Spleen (tissue), 11 donors: Measurements from ENCODE around the gene IQSEC1. TPM values are rescaled to one million over a fixed set of nuclear protein-coding genes. Genes with fewer than 3 reads are reported as not detected.
A peak's percentile ranks its signal among the peaks of the same experiment; 100 is the strongest.

ENCODE experiments used
- DNase-seq: peaks from one replicate; pipeline ENCODE4 v3.0.0-alpha.2; 2020
- H3K27ac ChIP-seq, 8 donors: fragments of 200-600 bp; sonication (generic) in 7 of 8; 1 replicate in 4 of 8; 2 replicates in 4 of 8; pipeline versions ENCODE4 v1.5.0 to v1.8.0; 2016 to 2021; ENCODE audit warnings: inconsistent platforms in 4 of 8, mild to moderate bottlenecking in 4 of 8, moderate library complexity in 1 of 8
- H3K27me3 ChIP-seq, 7 donors: fragments of 200-600 bp; sonication (generic) in 6 of 7; replicated peaks in 1 of 7; 1 replicate in 4 of 7; 2 replicates in 3 of 7; pipeline versions ENCODE4 v1.5.0 to v1.8.0; 2016 to 2021; ENCODE audit warnings: inconsistent platforms in 3 of 7, mild to moderate bottlenecking in 1 of 7
- H3K36me3 ChIP-seq, 6 donors: fragments of 200-600 bp; sonication (generic) in 5 of 6; 1 replicate in 4 of 6; 2 replicates in 2 of 6; pipeline versions ENCODE4 v1.5.0 to v1.8.0; 2016 to 2021; ENCODE audit warnings: inconsistent platforms in 2 of 6
- H3K4me1 ChIP-seq, 6 donors: fragments of 200-600 bp; sonication (generic) in 5 of 6; 1 replicate in 3 of 6; 2 replicates in 3 of 6; pipeline versions ENCODE4 v1.5.0 to v1.8.0; 2016 to 2021; ENCODE audit warnings: inconsistent platforms in 3 of 6
- H3K4me3 ChIP-seq, 8 donors: fragments of 200-600 bp; sonication (generic) in 7 of 8; 1 replicate in 4 of 8; 2 replicates in 4 of 8; pipeline versions ENCODE4 v1.5.0 to v1.8.0; 2016 to 2021; ENCODE audit warnings: inconsistent platforms in 4 of 8, mild to moderate bottlenecking in 4 of 8, moderate library complexity in 2 of 8
- H3K9me3 ChIP-seq, 8 donors: fragments of 200-600 bp; sonication (generic) in 7 of 8; 1 replicate in 4 of 8; 2 replicates in 4 of 8; pipeline versions ENCODE4 v1.5.0 to v1.8.0; 2016 to 2021; ENCODE audit warnings: inconsistent platforms in 4 of 8
- CTCF ChIP-seq, 11 experiments: fragments of 200-600 bp in 7 of 11; fragments of 450-650 bp in 4 of 11; sonication (generic) in 4 of 11; IDR thresholded peaks in 8 of 11; conservative IDR thresholded peaks in 3 of 11; 1 replicate in 7 of 11; 2 replicates in 4 of 11; pipeline versions ENCODE4 v1.4.0 to v1.8.0; 2016 to 2021; ENCODE audit warnings: antibody characterized with exemption in 11 of 11, inconsistent platforms in 4 of 11, mild to moderate bottlenecking in 1 of 11
- POLR2A ChIP-seq, 3 donors: fragments of 450-650 bp; IDR thresholded peaks; one replicate each; pipeline ENCODE4 v1.5.1; 2017; ENCODE audit warnings: antibody characterized with exemption in 3 of 3, mild to moderate bottlenecking in 1 of 3
- POLR2AphosphoS5 ChIP-seq, 3 donors: sonication (generic); formaldehyde crosslinking; IDR thresholded peaks; one replicate each; pipeline ENCODE4 v1.5.1; 2017; ENCODE audit warnings: antibody characterized with exemption in 3 of 3
- WGBS, 5 donors: extraction: QIAGEN DNeasy Blood & Tissue Kit in 3 of 5; methylation state at CpG; one replicate each; pipeline versions ENCODE4 v1.1.5 to v1.1.7; 2013 to 2018; 5-methylcytosine and 5-hydroxymethylcytosine counted together
- intact Hi-C: fragments of 100-400 bp; cut with DNase I; formaldehyde crosslinking; loops from one replicate; pipeline ENCODE4 v1.15.0; 2023; ENCODE audit warnings: low total_unique reads
- polyA plus RNA-seq, 3 donors: library from polyadenylated mRNA; stranded (reverse); fragments of 200-250 nt; gene quantifications; one replicate each; pipeline ENCODE4 v1.2.1, GENCODE V29; 2013
- total RNA-seq, 7 donors: library from RNA; depleted of rRNA in 3 of 7; stranded (reverse); fragments of >200 nt in 3 of 7; fragmentation: NEBNext Ultra II Directional in 4 of 7; extraction: Animal tissue kit (Norgen Biotek cat#: 25700) in 4 of 7; gene quantifications; one replicate each; pipeline versions ENCODE4 v1.1.0 to v1.2.1, GENCODE V29; 2016 to 2021
- donor health status: healthy with polysubstance abuse.
- donor health status: DM: no; HTN: no; CAD: no; lungs with moderate emphysema.
- donor health status: DM: no; HTN: no; CAD: no.
- donor health status: Bipolar disorder and iron deficiency.
- donor health status: healthy.
- donor health status: DM: no; HTN: no; CAD: no.
- donor health status: DM: yes; HTN: yes; CAD: no.

Gene IQSEC1
- total and polyA plus RNA-seq, 10 donors, result 23.0 to 170 (median 116) TPM

DNA sequence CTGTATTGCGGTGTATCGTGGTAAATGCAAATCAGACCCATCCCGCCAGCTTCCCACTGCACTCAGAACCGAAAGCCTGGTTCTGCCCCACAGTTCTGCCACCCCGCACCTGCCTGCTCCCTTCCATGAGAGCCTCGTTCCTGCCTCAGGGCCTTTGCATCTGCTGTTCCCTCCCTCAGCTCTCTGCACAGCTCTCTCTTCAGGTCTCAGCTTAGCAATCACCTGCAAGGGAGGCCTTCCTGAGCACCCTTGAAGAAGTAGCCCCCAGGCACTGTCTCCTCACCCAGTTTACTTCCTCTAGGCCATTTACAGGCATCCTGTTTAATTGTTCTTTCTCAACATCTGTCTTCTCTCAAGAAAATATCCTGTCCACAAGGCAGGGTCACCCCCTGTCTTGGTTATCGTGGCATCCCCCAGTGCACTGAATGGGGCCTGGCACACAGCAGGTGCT lies 13.3 kb upstream of the IQSEC1 start:
- Histone ChIP-seq H3K27ac (peak overlapping the region in 5 of 8 donors; percentile 51 to 87 (median 77)), H3K4me1 (peaks cover 0 to 78% (median 61%) of the 10 kb centered on the region in 6 donors), H3K4me3 (no peak overlapping the region), H3K9me3 (no peaks in the 10 kb centered on the region), H3K27me3 (no peaks in the 10 kb centered on the region), H3K36me3 (no peaks in the 10 kb centered on the region)
- intact Hi-C loops, result no loop called here
- TF ChIP-seq CTCF (IDR thresholded peaks at IDR 0.05 in 8 of 11, conservative IDR thresholded peaks at IDR 0.05 in 3 of 11), result no peak
- TF ChIP-seq POLR2AphosphoS5 (IDR thresholded peaks at IDR 0.05), result peak in 2 of 3 donors; percentile 53 to 59
- WGBS, 5 donors, result 50 to 76% (median 64%) methylated on average over 7 of the region's 7 CpGs
- no peak for DNase-seq

- Histone ChIP-seq H3K4me3 (no peak overlapping the region), H3K27ac (peak overlapping the region in 5 of 8 donors; percentile 51 to 87 (median 77)), H3K4me1 (peaks cover 0 to 81% (median 61%) of the 10 kb centered on the region in 6 donors), H3K9me3 (no peaks in the 10 kb centered on the region), H3K27me3 (no peaks in the 10 kb centered on the region), H3K36me3 (no peaks in the 10 kb centered on the region)
- DNase-seq, result no peak
- intact Hi-C loops, result no loop called here
- 93 to 100% (median 95%) methylated on average over 4 to 8 of the region's 8 CpGs for WGBS, 5 donors
- TF ChIP-seq POLR2AphosphoS5 (IDR thresholded peaks at IDR 0.05), result no peak
- no peak for TF ChIP-seq POLR2A (IDR thresholded peaks at IDR 0.05)
- no peak for TF ChIP-seq CTCF (IDR thresholded peaks at IDR 0.05 in 8 of 11, conservative IDR thresholded peaks at IDR 0.05 in 3 of 11)
Observed at GRCh38 chr3:13085846-13086179, 12.6 kb upstream of the IQSEC1 start.

DNA sequence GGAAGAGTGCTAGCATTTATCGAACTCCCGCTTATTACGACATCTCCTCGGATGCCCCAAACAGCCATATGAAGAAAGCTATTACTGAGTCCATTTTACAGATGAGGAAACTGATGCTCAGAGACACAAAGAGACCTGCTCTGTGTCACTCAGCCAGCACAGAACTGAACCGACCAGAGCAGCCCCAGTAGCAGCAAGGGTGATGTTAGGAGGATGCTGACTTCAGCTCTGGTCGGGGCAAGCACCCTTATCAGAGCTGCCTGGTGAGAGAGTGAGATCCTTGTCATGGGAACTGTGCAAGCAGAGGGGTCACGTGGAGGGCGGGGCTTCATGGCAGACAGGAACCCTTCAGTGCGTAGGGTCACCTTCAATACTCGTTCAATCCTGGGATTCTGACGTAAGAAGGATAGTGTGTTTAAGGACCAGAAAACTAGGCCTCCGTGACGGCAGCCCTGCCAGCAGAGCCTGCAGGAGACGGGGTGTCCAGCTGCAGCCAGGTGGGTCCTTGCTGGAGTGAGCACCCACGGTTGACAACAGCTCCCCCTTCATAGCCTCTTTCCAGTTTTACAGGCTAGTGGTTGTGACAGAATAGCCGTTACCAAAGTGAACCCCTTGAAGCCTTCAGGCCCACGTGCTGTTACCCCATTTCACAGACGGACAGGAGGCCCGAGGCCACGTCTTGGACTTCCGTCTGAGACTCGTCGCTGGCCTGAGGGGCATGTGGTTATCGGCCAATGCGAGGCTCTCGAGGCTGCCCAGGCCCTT lies 12.0 kb upstream of the IQSEC1 start:
- no peak for DNase-seq
- H3K27ac ChIP-seq, result peak overlapping the region in 4 of 8 donors; percentile 73 to 87 (median 78)
- intact Hi-C loops, result no loop called here
- no peak for TF ChIP-seq POLR2A (IDR thresholded peaks at IDR 0.05)
- no peak for TF ChIP-seq POLR2AphosphoS5 (IDR thresholded peaks at IDR 0.05)
- TF ChIP-seq CTCF (IDR thresholded peaks at IDR 0.05 in 8 of 11, conservative IDR thresholded peaks at IDR 0.05 in 3 of 11), result no peak
- H3K9me3 ChIP-seq, result no peaks in the 10 kb centered on the region
- no peaks in the 10 kb centered on the region for H3K27me3 ChIP-seq
- no peaks in the 10 kb centered on the region for H3K36me3 ChIP-seq
- WGBS, 5 donors, result 89 to 93% (median 90%) methylated on average over 23 to 26 of the region's 26 CpGs
- H3K4me1 ChIP-seq, result peaks cover 0 to 86% (median 61%) of the 10 kb centered on the region in 6 donors
- H3K4me3 ChIP-seq, result no peak overlapping the region

- Histone ChIP-seq H3K36me3 (no peaks in the 10 kb centered on the region), H3K27me3 (no peaks in the 10 kb centered on the region), H3K27ac (peak overlapping the region in 6 of 8 donors; percentile 22 to 87 (median 61)), H3K4me1 (peaks cover 0 to 89% (median 62%) of the 10 kb centered on the region in 6 donors), H3K4me3 (no peak overlapping the region), H3K9me3 (no peaks in the 10 kb centered on the region)
- TF ChIP-seq POLR2A (IDR thresholded peaks at IDR 0.05) (no peak), POLR2AphosphoS5 (IDR thresholded peaks at IDR 0.05) (peak in 2 of 3 donors; percentile 54 to 74), CTCF (IDR thresholded peaks at IDR 0.05 in 8 of 11, conservative IDR thresholded peaks at IDR 0.05 in 3 of 11) (no peak)
- DNase-seq, result peak; percentile 85
- 57 to 80% (median 72%) methylated on average over 5 to 8 of the region's 8 CpGs for WGBS, 5 donors
- intact Hi-C loops, result no loop called here
Observed at GRCh38 chr3:13083898-13084297, 10.7 kb upstream of the IQSEC1 start.
